ENCODE results near the gene LMNA. TPM values are rescaled to one million over a fixed set of nuclear protein-coding genes. Genes with fewer than 3 reads are reported as not detected.
A peak's percentile ranks its signal among the peaks of the same experiment; 100 is the strongest.
"Not testable (repeated sequence)": the region's sequence is repeated elsewhere in the genome, so short reads cannot be mapped to it uniquely, and the experiment has no call there.

Gene LMNA
- 252 TPM for total RNA-seq
- long read RNA-seq, transcript LMNA-206 (12 exons, 3,190 nt), result major isoform, 271 of 703 reads
- long read RNA-seq, partial matches to known transcripts, result 394 of 703 reads
- long read RNA-seq, other reads (novel, unspliced or antisense), result 33 of 703 reads

DNA sequence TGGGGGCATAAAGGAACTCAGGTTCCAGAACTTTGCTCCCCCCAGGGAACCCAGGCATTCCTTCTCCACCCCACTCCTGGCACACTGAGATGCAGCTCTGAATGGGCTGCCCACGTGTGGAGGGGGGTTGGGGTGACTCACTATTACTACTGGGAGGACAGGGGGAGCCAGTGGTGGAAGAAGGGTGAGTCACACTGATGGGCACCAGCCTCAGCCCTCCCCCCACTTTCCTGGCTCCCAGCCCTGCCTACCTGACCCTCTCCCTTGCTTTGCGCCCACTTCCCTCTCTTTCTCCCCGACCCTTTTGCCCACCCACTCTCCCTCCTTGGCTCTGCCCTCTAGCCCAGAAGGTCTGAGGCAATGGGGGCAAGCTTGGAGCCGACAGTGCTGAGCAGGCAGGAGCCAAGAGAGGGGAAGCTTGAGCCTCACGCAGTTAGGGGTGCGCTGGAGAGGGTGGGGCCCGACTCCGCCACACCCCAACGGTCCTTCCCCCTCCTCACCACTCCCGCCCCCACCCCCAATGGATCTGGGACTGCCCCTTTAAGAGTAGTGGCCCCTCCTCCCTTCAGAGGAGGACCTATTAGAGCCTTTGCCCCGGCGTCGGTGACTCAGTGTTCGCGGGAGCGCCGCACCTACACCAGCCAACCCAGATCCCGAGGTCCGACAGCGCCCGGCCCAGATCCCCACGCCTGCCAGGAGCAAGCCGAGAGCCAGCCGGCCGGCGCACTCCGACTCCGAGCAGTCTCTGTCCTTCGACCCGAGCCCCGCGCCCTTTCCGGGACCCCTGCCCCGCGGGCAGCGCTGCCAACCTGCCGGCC, at the start of gene LMNA:
Gene LMNA (plus strand): TSS at position 611 of the 818 bp plus-strand sequence. CDS start 208 bp downstream, outside the sequence.
- ATAC-seq (peak; percentile 88), DNase-seq (peak; percentile 95)
- intact Hi-C loops (cut with micrococcal nuclease), result no loop called here

DNA sequence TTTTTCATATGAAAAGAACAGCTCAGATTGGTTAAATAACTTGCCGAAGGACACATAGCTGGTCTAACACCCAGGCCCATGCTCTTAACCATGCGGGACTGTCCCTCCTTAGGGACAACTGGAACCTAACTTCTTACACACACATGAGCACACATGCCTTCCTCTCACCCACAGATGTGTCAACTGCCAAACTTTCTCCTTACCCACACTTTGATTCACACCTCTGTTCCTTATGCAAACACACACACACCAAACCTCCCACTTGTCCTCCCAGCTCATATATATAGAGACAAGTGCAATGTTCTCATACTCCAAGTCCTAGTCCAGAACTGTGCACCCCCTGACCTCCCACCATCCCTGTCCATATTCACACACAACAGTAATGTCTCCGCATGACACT, 49.3 kb upstream of the LMNA start:
- DNase-seq (no peak), ATAC-seq (no peak)
- intact Hi-C loops (cut with micrococcal nuclease), result no loop called here

GRCh38 chr1:156065871-156066270, 48.6 kb upstream of the LMNA start:
- intact Hi-C loops (cut with micrococcal nuclease), result no loop called here
- DNase-seq (no peak), ATAC-seq (no peak)

GRCh38 chr1:156067262-156067661, 47.2 kb upstream of the LMNA start:
- ATAC-seq (no peak), DNase-seq (no peak)
- intact Hi-C loops (cut with micrococcal nuclease), result no loop called here

- intact Hi-C loops (cut with micrococcal nuclease), result no loop called here
- ATAC-seq (peak; percentile 20), DNase-seq (no peak)
These were observed 44.7 kb upstream of the LMNA start for GRCh38 chr1:156069490-156070455.

- ATAC-seq, result peak; percentile 26
- DNase-seq, result no peak
- intact Hi-C loops (cut with micrococcal nuclease), result no loop called here
These were observed 44.0 kb upstream of the LMNA start for GRCh38 chr1:156070548-156070947.

- DNase-seq; ATAC-seq; intact Hi-C loops (cut with micrococcal nuclease): not testable (repeated sequence)
These were observed 43.1 kb upstream of the LMNA start for GRCh38 chr1:156071332-156071816.

GRCh38 chr1:156072251-156072650, 42.3 kb upstream of the LMNA start:
- DNase-seq, result no peak
- intact Hi-C loops (cut with micrococcal nuclease), result no loop called here
- ATAC-seq, result no peak

- DNase-seq, result no peak
- ATAC-seq, result no peak
- intact Hi-C loops (cut with micrococcal nuclease), result no loop called here
These were observed 41.3 kb upstream of the LMNA start for GRCh38 chr1:156073110-156073687.

GRCh38 chr1:156073740-156074139, 40.8 kb upstream of the LMNA start:
- no peak for DNase-seq
- no peak for ATAC-seq
- intact Hi-C loops (cut with micrococcal nuclease), result no loop called here

- DNase-seq (no peak), ATAC-seq (no peak)
- intact Hi-C loops (cut with micrococcal nuclease), result no loop called here
These were observed 39.9 kb upstream of the LMNA start for GRCh38 chr1:156074661-156075060.

GRCh38 chr1:156075162-156075561, 39.3 kb upstream of the LMNA start:
- DNase-seq, result no peak
- ATAC-seq, result peak; percentile 11
- intact Hi-C loops (cut with micrococcal nuclease), result no loop called here

DNA sequence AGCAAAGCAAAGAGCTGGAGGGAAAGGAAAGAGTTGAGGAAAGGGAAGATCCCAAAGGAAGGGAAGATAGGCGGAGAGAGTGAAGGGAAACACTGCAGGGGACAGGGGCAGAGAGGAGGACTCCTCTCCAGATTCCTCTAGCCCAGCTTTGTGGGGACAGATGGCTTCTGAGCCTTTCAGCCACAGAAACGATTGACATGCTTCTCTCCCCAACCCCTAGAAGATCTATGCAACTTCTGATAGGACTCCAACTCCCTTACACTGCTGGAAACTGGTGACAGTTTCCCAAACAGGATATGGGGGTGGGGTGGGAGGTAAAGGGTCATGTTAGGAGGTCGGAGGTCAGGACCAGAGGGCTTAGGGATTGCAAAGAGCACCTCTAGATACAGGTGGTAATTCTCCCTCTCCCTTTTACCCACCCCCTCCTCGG, 38.7 kb upstream of the LMNA start:
- no peak for DNase-seq
- ATAC-seq, result no peak
- intact Hi-C loops (cut with micrococcal nuclease), result no loop called here

- ATAC-seq (peak; percentile 78), DNase-seq (peak; percentile 71)
- intact Hi-C loops (cut with micrococcal nuclease), result no loop called here
These were observed 37.7 kb upstream of the LMNA start for GRCh38 chr1:156076609-156077429.

- intact Hi-C loops (cut with micrococcal nuclease), result no loop called here
- ATAC-seq, result no peak
- DNase-seq, result no peak
These were observed 37.1 kb upstream of the LMNA start for GRCh38 chr1:156077430-156077760.

- ATAC-seq (no peak), DNase-seq (no peak)
- intact Hi-C loops (cut with micrococcal nuclease), result no loop called here
These were observed 35.8 kb upstream of the LMNA start for GRCh38 chr1:156078728-156079127.

DNA sequence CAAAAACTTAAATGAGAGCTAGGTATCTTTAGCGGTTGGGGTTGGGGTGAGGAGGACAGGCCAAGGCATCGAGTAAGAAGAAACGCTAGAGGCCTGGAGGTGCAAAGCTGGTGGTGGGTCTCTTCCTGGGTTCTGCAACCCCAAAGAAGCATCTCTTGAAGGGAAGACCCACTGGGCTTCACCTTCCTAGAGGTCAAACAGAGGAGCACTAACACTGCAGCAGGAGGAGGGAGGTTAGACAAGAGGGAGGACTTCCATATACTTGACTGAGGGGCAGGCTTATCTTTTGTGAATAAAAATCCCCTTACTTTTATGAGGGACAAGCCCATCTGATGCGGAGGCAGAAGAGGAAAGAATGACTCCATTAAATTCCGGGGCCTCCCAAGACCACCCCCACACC, 34.7 kb upstream of the LMNA start:
- no peak for ATAC-seq
- DNase-seq, result no peak
- intact Hi-C loops (cut with micrococcal nuclease), result no loop called here

DNA sequence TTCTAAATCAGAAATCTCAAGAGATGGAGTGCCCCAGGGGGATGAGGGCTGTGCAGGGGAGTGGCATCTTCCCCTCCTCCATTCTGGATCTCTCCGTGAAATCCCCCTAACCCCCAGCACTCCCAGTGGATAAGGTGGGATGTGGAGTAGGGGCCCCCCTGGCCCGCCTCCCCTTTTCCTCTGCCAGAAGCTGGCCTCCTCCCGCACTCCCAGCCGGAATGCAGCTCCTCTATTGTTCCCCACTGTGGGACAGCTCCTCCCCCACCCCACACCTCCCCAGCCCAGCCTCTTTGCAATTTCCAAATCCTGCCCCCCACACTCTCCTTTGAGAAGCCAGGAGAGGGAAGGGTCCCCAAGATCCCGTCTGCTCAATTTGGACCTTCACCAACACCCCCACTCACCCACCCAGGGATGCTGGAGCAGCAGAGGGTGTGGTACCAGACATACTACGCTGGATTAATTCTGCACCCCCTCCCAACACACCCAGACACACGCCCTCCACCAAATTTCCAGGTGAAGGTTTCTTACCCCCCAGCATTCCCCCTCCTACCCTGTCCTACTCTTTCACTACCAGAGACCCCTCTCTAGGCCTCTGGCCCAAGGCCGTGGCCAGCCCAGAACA, 34.2 kb upstream of the LMNA start:
- ATAC-seq, result no peak
- DNase-seq, result no peak
- intact Hi-C loops (cut with micrococcal nuclease), result no loop called here
